Activated CD8-positive, alpha-beta T cell treated with anti-CD3 and anti-CD28 coated beads for 36 hours (primary cell): Measurements from ENCODE around the gene CCN2. TPM values are rescaled to one million over a fixed set of nuclear protein-coding genes. Genes with fewer than 3 reads are reported as not detected.

ENCODE experiments used
- ATAC-seq: fragments of 200-7000 bp; cut with Tn5 transposase; one replicate; pipeline ENCODE4 v1.10.0; 2021; ENCODE audit warnings: mild to moderate bottlenecking, moderate library complexity
- CTCF ChIA-PET: fragments of 350-600 bp; sonication (Branson Sonifier 250); formaldehyde crosslinking; loops from one replicate; lab custom pipeline; 2021; ENCODE audit warnings: antibody characterized with exemption; lab: Charles Lee
- POLR2A ChIA-PET: fragments of 350-600 bp; sonication (Branson Sonifier 250); formaldehyde crosslinking; loops from one replicate; lab custom pipeline; 2021; ENCODE audit warnings: antibody characterized with exemption; lab: Charles Lee
- DNase-seq: peaks from one replicate; pipeline ENCODE4 v3.0.0-alpha.2; 2020
- H3K27ac Mint-ChIP-seq: one replicate; pipeline ENCODE4 v1.8.0; 2021; ENCODE audit warnings: mild to moderate bottlenecking, mixed read lengths
- H3K27me3 Mint-ChIP-seq: one replicate; pipeline ENCODE4 v1.8.0; 2021; ENCODE audit warnings: mixed read lengths
- H3K36me3 Mint-ChIP-seq: one replicate; pipeline ENCODE4 v1.8.0; 2021; ENCODE audit warnings: low read depth, mixed read lengths
- H3K4me1 Mint-ChIP-seq: one replicate; pipeline ENCODE4 v1.8.0; 2021; ENCODE audit warnings: low read depth, mixed read lengths
- H3K4me3 Mint-ChIP-seq: one replicate; pipeline ENCODE4 v1.8.0; 2021; ENCODE audit warnings: mild to moderate bottlenecking, moderate library complexity, mixed read lengths
- H3K9me3 Mint-ChIP-seq: one replicate; pipeline ENCODE4 v1.8.0; 2021; ENCODE audit warnings: mixed read lengths
- intact Hi-C: fragments of 100-400 bp; cut with micrococcal nuclease; formaldehyde crosslinking; loops from one replicate; pipeline ENCODE4 v1.10.0; 2022
- total RNA-seq, 2 experiments: library from RNA; stranded (reverse); gene quantifications; one replicate each; pipeline ENCODE4 v1.2.3, GENCODE V29; 2021
- TF ChIP-seq, protein P1 (sequence below): fragments of 200-600 bp; IDR thresholded peaks from one replicate; pipeline ENCODE4 v1.8.0; 2022; ENCODE audit warnings: antibody characterized with exemption, mild to moderate bottlenecking

CCN2 gene
- total RNA-seq, 2 experiments from 2014 or later = not detected

GRCh38 chr6:131976545-131977061 lies 25.4 kb upstream of the CCN2 start:
- Mint-ChIP-seq H3K27me3 (no peaks in the 10 kb centered on the region), H3K36me3 (no peaks in the 10 kb centered on the region), H3K9me3 (no peaks in the 10 kb centered on the region), H3K4me3 (no peak overlapping the region), H3K4me1 (no peaks in the 10 kb centered on the region), H3K27ac (no peak overlapping the region)
- TF ChIP-seq, protein P1, sequence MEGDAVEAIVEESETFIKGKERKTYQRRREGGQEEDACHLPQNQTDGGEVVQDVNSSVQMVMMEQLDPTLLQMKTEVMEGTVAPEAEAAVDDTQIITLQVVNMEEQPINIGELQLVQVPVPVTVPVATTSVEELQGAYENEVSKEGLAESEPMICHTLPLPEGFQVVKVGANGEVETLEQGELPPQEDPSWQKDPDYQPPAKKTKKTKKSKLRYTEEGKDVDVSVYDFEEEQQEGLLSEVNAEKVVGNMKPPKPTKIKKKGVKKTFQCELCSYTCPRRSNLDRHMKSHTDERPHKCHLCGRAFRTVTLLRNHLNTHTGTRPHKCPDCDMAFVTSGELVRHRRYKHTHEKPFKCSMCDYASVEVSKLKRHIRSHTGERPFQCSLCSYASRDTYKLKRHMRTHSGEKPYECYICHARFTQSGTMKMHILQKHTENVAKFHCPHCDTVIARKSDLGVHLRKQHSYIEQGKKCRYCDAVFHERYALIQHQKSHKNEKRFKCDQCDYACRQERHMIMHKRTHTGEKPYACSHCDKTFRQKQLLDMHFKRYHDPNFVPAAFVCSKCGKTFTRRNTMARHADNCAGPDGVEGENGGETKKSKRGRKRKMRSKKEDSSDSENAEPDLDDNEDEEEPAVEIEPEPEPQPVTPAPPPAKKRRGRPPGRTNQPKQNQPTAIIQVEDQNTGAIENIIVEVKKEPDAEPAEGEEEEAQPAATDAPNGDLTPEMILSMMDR = no peak
- DNase-seq (no peak), ATAC-seq (no peak)
- intact Hi-C loops = no loop called here
- CTCF ChIA-PET = no interaction called here
- POLR2A ChIA-PET = no interaction called here

GRCh38 chr6:131972741-131973140 lies 21.6 kb upstream of the CCN2 start:
- ChIA-PET CTCF (no interaction called here), POLR2A (no interaction called here)
- Mint-ChIP-seq H3K27me3 (peaks cover 1% of the 10 kb centered on the region), H3K4me1 (no peaks in the 10 kb centered on the region), H3K9me3 (no peaks in the 10 kb centered on the region), H3K27ac (no peak overlapping the region), H3K36me3 (no peaks in the 10 kb centered on the region), H3K4me3 (no peak overlapping the region)
- TF ChIP-seq, protein P1 = no peak
- no peak for DNase-seq
- intact Hi-C loops = no loop called here
- ATAC-seq = no peak

- CTCF ChIA-PET = interaction anchor here (1.0 kb wide), 1 partner anchor 55 kb away, joined by 3 read pairs; no protein-coding TSS in a partner anchor
- TF ChIP-seq, protein P1 = no peak
- DNase-seq (no peak), ATAC-seq (no peak)
- POLR2A ChIA-PET = no interaction called here
- no peak overlapping the region for H3K27ac Mint-ChIP-seq
- no peaks in the 10 kb centered on the region for H3K4me1 Mint-ChIP-seq
- H3K4me3 Mint-ChIP-seq = no peak overlapping the region
- intact Hi-C loops = no loop called here
- H3K36me3 Mint-ChIP-seq = no peaks in the 10 kb centered on the region
- no peaks in the 10 kb centered on the region for H3K9me3 Mint-ChIP-seq
- peaks cover 2% of the 10 kb centered on the region for H3K27me3 Mint-ChIP-seq
Measured at GRCh38 chr6:131970076-131970859, 19.1 kb upstream of the CCN2 start.

DNA sequence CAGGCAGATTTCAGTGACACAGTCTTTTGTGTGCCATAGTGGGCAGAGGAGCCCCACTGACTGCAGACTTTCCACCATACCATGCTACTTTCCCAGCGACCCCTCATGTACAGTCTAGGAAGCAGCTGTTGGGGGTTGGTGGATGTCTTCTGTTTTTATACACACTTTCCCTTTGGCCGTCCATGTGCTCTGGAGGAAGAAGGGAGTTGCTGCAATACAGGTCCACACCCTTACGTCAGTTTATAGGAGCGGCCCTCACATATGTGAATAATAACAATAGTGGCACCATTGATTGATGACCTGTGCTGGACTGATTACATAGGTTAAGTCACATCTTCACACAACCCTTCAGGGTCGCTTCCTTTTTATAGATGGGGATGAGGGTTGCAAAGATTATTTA lies 17.5 kb upstream of the CCN2 start:
- TF ChIP-seq, protein P1 = no peak
- Mint-ChIP-seq H3K36me3 (no peaks in the 10 kb centered on the region), H3K27me3 (peaks cover 2% of the 10 kb centered on the region), H3K9me3 (no peaks in the 10 kb centered on the region), H3K4me3 (no peak overlapping the region), H3K4me1 (no peaks in the 10 kb centered on the region), H3K27ac (no peak overlapping the region)
- ChIA-PET POLR2A (no interaction called here), CTCF (no interaction called here)
- ATAC-seq = no peak
- no peak for DNase-seq
- intact Hi-C loops = no loop called here

GRCh38 chr6:131967948-131968347 lies 16.8 kb upstream of the CCN2 start:
- Mint-ChIP-seq H3K4me1 (no peaks in the 10 kb centered on the region), H3K27ac (no peak overlapping the region), H3K9me3 (no peaks in the 10 kb centered on the region), H3K27me3 (peaks cover 2% of the 10 kb centered on the region), H3K4me3 (no peak overlapping the region), H3K36me3 (no peaks in the 10 kb centered on the region)
- ATAC-seq (no peak), DNase-seq (no peak)
- TF ChIP-seq, protein P1 = no peak
- intact Hi-C loops = no loop called here
- POLR2A ChIA-PET = no interaction called here
- CTCF ChIA-PET = no interaction called here
